HG03060 (cell line): ENCODE measurements around the gene PDE9A.

Experiments used
- ATAC-seq: cut with Tn5 transposase; IDR thresholded peaks from one replicate; pipeline ENCODE4 v1.9.1; 2021; ENCODE audit warnings: low read depth, moderate number of reproducible peaks; ENCODE audit not compliant: unreplicated experiment

PDE9A gene

GRCh38 chr21:42641311-42642218 is 11.9 kb upstream of the PDE9A start:
- ATAC-seq = no peak

GRCh38 chr21:42642219-42642745 is 11.1 kb upstream of the PDE9A start:
- no peak for ATAC-seq

- no peak for ATAC-seq
Measured at GRCh38 chr21:42644223-42645208, 8.9 kb upstream of the PDE9A start.

- ATAC-seq = no peak
Measured at GRCh38 chr21:42645211-42646075, 8.0 kb upstream of the PDE9A start.

DNA sequence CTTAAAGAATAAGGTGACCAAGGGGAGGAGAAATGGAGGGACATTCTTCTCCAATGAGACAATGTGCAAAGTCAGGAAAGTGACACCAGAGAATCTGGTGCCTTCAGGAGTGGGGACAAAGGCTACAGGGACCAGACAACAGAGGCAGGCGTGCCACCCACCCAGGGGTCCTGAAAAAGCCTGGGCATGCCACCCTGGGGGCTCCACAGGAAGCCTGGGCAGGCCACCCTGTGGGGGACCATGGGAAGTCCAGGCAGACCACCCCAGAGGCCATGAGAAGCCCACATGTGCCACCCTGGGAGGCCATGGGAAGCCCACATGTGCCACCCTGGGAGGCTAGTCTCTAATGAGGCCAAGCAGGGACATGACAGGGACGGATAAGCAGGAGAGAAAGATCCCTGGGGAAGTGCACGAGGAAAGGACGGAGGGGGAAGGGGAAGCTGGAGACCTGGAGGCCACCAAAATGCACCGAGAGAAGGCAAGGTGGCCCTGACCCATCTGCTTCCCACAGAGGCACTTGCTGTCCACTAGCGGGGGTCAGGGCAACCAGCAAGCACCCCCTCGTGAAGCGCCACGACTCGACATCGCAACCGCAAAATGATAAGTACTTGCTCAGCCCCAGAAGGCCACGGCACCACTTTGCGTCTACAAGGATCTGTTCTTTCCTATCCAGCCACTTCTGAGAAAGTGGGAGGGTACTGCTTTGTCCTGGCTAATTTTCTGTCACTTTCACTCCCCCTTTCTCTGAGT is 7.2 kb upstream of the PDE9A start:
- no peak for ATAC-seq

- ATAC-seq = no peak
Measured at GRCh38 chr21:42646836-42647235, 6.6 kb upstream of the PDE9A start.

DNA sequence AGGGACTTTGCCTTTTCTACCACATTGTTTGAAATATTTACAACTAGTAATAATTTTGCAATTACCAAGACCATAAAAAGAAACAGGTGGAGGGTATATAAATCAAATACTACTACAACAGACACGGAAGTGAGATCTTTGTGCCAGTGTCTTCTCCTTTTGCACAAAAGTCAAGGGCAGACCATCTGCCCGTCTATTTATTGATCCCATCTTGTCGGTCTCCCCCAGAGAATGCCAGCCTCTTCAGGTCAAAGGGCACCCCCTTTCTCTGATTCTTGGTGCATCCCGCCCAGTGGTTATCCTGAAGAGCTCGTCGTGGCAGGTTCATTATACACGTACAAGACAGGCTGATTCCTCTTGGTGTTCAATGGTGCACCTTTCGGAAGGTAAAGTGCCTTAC is 4.8 kb upstream of the PDE9A start:
- no peak for ATAC-seq

GRCh38 chr21:42649122-42650032 is 4.0 kb upstream of the PDE9A start:
- no peak for ATAC-seq

DNA sequence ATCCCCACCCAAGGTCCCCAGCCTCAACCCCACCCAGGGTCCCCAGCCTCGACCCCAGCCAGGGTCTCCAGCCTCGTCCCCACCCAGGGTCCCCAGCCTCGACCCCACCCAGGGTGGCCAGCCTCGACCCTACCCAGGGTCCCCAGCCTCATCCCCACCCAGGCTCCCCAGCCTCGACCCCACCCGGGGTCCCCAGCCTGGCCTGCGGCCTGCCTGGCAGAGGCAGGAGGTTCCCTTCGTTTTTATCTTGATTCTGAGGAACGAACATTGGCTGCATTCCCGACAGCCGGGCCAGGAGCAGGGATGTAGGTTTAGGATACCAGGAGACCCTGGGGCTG is 3.4 kb upstream of the PDE9A start:
- no peak for ATAC-seq

DNA sequence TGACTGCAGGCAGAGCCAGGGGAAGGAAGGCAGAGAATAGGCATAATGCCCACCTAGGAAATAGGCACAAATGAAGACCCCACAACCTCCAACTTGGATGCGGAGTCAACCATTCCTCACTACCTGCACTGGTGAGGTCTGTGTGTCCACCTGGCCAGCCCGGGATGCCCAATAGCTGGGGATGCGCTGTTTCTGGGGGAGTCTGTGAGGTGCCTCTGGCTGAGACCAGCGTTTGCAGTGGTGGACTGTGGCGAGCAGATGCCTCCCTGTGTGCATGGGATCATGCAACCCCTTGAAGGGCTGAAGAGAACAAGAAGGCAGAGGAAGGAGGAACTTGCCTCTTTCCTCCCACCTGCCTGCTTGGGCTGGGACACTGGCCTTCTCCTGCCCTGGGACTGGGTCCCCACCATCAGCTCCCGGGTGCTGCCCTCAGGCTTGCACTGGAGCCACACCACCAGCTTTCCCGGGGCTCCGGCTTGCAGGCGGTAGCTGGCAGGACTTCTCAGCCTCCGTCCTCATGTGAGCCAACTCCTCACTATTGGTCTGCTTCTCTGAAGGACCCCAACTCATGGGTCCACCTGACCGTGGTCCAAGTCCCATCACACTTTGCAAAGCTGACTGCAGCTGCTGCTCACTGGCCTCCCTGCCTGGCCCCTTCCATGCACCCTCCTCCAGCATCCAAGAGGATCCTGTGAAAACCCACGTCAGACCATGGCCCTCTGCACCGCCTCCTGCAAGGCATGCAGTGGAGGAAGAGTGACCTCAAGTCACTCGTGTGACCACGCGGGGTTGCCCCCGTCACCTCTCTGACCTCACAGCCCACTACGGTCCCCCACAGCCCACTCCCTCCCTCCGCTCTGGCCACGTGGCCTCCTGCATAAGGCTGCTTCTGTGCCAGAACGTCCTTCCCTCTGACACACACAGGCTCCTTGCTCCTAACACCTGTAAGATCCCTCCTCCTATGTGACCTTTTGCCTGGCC is 2.7 kb upstream of the PDE9A start:
- no peak for ATAC-seq

DNA sequence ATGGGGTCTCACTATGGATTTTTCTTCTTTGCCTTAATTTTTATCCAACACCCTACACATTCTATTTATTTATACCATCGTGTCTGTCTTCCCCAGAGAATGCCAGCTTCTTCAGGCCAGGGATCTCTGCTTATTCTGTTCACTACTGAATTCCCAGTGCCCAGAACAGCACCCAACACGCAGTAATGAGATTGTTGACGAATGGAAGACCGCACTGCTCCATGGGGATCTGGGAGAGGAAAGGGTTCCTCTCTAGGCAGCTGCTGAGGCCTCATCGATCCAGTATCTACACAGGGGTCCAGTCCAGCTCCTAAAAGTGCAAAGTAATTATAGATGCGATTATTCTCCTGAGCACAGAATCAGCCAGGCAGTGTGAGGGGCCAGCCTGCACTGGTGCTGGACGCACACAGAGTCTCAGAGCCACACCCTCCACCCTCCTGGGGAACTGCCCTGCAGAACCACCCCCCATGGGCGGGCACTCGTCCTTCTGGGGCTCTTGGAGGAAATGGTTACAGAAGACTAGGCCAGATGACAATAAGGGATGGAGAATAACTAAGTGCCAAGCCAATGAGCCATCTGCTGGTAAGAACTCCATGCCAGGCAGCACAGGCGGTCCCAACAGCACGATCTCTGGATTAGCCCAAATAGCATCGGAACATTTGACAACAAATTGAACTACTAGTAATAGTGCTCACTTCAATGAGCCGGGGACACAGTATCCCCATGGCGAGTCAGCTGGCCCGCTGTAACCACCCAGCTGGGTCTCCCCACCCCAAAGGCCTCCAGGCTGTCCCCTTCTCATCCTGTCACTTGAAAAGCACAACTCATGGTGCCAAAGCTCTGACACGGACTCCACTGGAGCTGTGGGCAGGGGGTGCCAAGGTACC is 1.7 kb upstream of the PDE9A start:
- no peak for ATAC-seq

- ATAC-seq = no peak
Measured at GRCh38 chr21:42652527-42653230, 742 bp upstream of the PDE9A start.

GRCh38 chr21:42654179-42654912 is 925 bp downstream of the PDE9A start:
- no peak for ATAC-seq

- no peak for ATAC-seq
Measured at GRCh38 chr21:42654913-42655795, 1.7 kb downstream of the PDE9A start.
